ENCODE data around the gene KLK14. TPM values are rescaled to one million over a fixed set of nuclear protein-coding genes. Genes with fewer than 3 reads are reported as not detected.

KLK14 gene
- total RNA-seq, 2 experiments from 2014 or later, result 0.22 TPM; not detected in 1

DNA sequence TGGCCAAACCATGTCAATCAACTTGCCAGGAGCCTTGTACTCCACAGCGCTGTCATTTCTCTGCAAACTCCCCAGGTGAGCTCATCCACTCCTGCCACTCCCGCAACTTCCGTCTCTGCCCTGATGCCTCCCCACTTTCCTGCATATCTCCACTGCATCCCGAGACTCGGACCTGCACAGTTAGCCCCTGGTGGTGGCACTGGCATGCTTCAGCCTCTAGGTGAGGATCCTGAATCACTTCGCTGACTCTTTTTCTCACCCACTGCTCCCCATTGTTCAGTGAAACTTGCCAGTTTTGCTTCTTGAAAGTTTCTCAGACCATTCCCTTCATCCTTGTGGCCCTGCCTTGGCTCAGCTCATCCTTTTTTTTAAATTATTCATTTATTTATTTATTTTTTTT lies 28.9 kb upstream of the KLK14 start:
- Histone ChIP-seq H3K27me3 (ENCODE audit: control insufficient read depth in 1 of 2, insufficient read depth in 2 of 2, low read length in 2 of 2) (no peaks in the 10 kb centered on the region), H3K4me3 (ENCODE audit: low read length) (no peak overlapping the region), H3K9me3 (ENCODE audit: control insufficient read depth in 1 of 2, insufficient read depth in 1 of 2, low read length in 2 of 2) (no peaks in the 10 kb centered on the region), H3K27ac (ENCODE audit: low read depth in 1 of 2, low read length in 2 of 2) (no peak overlapping the region), H3K4me1 (ENCODE audit: insufficient read depth, low read length) (peaks cover 52% of the 10 kb centered on the region), H3K36me3 (ENCODE audit: insufficient read depth, low read length) (no peaks in the 10 kb centered on the region)
- no peaks in the 10 kb centered on the region for H3K9me3 Mint-ChIP-seq
- intact Hi-C loops (cut with DNase I, micrococcal nuclease), result no loop called here
- H3K4me3 Mint-ChIP-seq, result no peak overlapping the region
- peaks cover 28% of the 10 kb centered on the region for H3K4me1 Mint-ChIP-seq (ENCODE audit: low read depth)
- ChIA-PET POLR2A (no interaction called here), CTCF (no interaction called here)
- TF ChIP-seq, protein P1, sequence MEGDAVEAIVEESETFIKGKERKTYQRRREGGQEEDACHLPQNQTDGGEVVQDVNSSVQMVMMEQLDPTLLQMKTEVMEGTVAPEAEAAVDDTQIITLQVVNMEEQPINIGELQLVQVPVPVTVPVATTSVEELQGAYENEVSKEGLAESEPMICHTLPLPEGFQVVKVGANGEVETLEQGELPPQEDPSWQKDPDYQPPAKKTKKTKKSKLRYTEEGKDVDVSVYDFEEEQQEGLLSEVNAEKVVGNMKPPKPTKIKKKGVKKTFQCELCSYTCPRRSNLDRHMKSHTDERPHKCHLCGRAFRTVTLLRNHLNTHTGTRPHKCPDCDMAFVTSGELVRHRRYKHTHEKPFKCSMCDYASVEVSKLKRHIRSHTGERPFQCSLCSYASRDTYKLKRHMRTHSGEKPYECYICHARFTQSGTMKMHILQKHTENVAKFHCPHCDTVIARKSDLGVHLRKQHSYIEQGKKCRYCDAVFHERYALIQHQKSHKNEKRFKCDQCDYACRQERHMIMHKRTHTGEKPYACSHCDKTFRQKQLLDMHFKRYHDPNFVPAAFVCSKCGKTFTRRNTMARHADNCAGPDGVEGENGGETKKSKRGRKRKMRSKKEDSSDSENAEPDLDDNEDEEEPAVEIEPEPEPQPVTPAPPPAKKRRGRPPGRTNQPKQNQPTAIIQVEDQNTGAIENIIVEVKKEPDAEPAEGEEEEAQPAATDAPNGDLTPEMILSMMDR (IDR thresholded peaks at IDR 0.05), result no peak
- H3K27ac Mint-ChIP-seq, result no peak overlapping the region
- DNase-seq (no peak), ATAC-seq (ENCODE audit: poor library complexity) (no peak)
- peaks cover 7% of the 10 kb centered on the region for H3K36me3 Mint-ChIP-seq (ENCODE audit: low read depth)
- no peaks in the 10 kb centered on the region for H3K27me3 Mint-ChIP-seq

DNA sequence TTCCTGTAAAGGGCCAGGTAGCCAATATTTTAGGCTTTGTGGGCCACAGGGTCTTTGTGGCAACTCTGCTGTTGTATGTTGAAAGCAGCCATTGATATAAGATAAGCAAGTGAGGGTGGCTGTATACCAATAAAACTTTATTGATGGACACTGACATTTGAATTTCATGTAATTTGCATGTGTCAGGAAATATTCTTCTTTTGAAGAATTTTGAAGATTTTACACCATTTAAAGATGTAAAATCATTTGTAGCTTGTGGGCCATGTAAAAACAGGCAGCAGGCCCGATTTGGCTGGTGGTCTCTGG lies 27.9 kb upstream of the KLK14 start:
- Mint-ChIP-seq H3K27ac (no peak overlapping the region), H3K9me3 (no peaks in the 10 kb centered on the region), H3K36me3 (ENCODE audit: low read depth) (peaks cover 13% of the 10 kb centered on the region), H3K27me3 (no peaks in the 10 kb centered on the region), H3K4me3 (no peak overlapping the region), H3K4me1 (ENCODE audit: low read depth) (peaks cover 29% of the 10 kb centered on the region)
- ATAC-seq (ENCODE audit: poor library complexity) (no peak), DNase-seq (no peak)
- H3K27ac ChIP-seq (ENCODE audit: low read depth in 1 of 2, low read length in 2 of 2), result no peak overlapping the region
- TF ChIP-seq, protein P1 (IDR thresholded peaks at IDR 0.05), result no peak
- H3K36me3 ChIP-seq (ENCODE audit: insufficient read depth, low read length), result no peaks in the 10 kb centered on the region
- ChIA-PET CTCF (no interaction called here), POLR2A (interaction anchor here (1.3 to 2.1 kb wide), 2 partner anchors 9 to 21 kb away, joined by 3 to 8 read pairs; no protein-coding TSS in a partner anchor)
- no peaks in the 10 kb centered on the region for H3K9me3 ChIP-seq (ENCODE audit: control insufficient read depth in 1 of 2, insufficient read depth in 1 of 2, low read length in 2 of 2)
- no peaks in the 10 kb centered on the region for H3K27me3 ChIP-seq (ENCODE audit: control insufficient read depth in 1 of 2, insufficient read depth in 2 of 2, low read length in 2 of 2)
- H3K4me3 ChIP-seq (ENCODE audit: low read length), result no peak overlapping the region
- intact Hi-C loops (cut with DNase I, micrococcal nuclease), result no loop called here
- H3K4me1 ChIP-seq (ENCODE audit: insufficient read depth, low read length), result peaks cover 48% of the 10 kb centered on the region

DNA sequence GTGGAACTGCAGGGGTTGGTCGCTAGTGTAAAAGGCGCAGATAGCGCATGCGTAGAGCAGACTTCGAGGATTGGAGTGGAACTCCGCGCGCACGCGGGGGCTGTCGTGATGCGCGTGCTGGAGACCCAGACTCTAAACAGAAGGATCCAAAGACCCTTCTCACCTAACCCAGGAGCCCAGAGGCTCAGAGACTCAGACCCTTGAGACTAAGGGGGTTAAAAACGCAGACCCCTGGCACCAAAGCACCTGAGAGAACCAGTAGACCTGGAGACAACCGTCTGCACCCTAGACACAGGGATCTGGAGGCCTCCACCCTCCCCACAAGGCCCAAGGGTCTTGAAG lies 26.1 kb upstream of the KLK14 start:
- Mint-ChIP-seq H3K4me3 (peak overlapping the region; percentile 95), H3K9me3 (no peaks in the 10 kb centered on the region), H3K27ac (peak overlapping the region; percentile 91), H3K4me1 (ENCODE audit: low read depth) (peaks cover 38% of the 10 kb centered on the region), H3K36me3 (ENCODE audit: low read depth) (peaks cover 25% of the 10 kb centered on the region), H3K27me3 (no peaks in the 10 kb centered on the region)
- ChIA-PET CTCF (interaction anchor here (2.4 kb wide), 1 partner anchor 13 kb away, joined by 8 read pairs; no protein-coding TSS in a partner anchor), POLR2A (interaction anchor here (1.0 to 1.1 kb wide), 2 partner anchors 22 to 23 kb away, joined by 3 to 12 read pairs; no protein-coding TSS in a partner anchor)
- TF ChIP-seq, protein P1 (IDR thresholded peaks at IDR 0.05), result no peak
- intact Hi-C loops (cut with DNase I, micrococcal nuclease), result loop anchor here (1.0 to 10.0 kb wide), 6 partner anchors 304 to 1084 kb away; partner anchors contain the start of genes ASPDH (in 1 of the 2), JOSD2 (in 1 of the 2), VRK3 (in 1 of the 2) and ZNF473 (in 1 of the 2)
- Histone ChIP-seq H3K27me3 (ENCODE audit: control insufficient read depth in 1 of 2, insufficient read depth in 2 of 2, low read length in 2 of 2) (no peaks in the 10 kb centered on the region), H3K4me1 (ENCODE audit: insufficient read depth, low read length) (peaks cover 31% of the 10 kb centered on the region), H3K27ac (ENCODE audit: low read depth in 1 of 2, low read length in 2 of 2) (peak overlapping the region; percentile 60 to 63), H3K4me3 (ENCODE audit: low read length) (peak overlapping the region; percentile 83), H3K36me3 (ENCODE audit: insufficient read depth, low read length) (peaks cover under 1% of the 10 kb centered on the region), H3K9me3 (ENCODE audit: control insufficient read depth in 1 of 2, insufficient read depth in 1 of 2, low read length in 2 of 2) (no peaks in the 10 kb centered on the region)
- ATAC-seq (ENCODE audit: poor library complexity), result peak; percentile 48
- no peak for DNase-seq

All from CD4-positive, alpha-beta T cell (primary cell).